HG03558 (cell line): Measurements from ENCODE around the gene CXCL16.
"Not testable (repeated sequence)": the region's sequence is repeated elsewhere in the genome, so short reads cannot be mapped to it uniquely, and the experiment has no call there.

Experiments used
- ATAC-seq: cut with Tn5 transposase; IDR thresholded peaks from one replicate; pipeline ENCODE4 v1.9.1; 2021; ENCODE audit warnings: moderate number of reproducible peaks; ENCODE audit not compliant: unreplicated experiment; ENCODE audit errors: extremely low read depth

Gene CXCL16

GRCh38 chr17:4704574-4704907 lies 35.2 kb downstream of the CXCL16 start:
- not testable (repeated sequence) for ATAC-seq

- no peak for ATAC-seq
Measured at GRCh38 chr17:4703330-4703691, 36.4 kb downstream of the CXCL16 start.

- no peak for ATAC-seq
Measured at GRCh38 chr17:4701116-4701515, 38.6 kb downstream of the CXCL16 start.

GRCh38 chr17:4699401-4700056 lies 40.2 kb downstream of the CXCL16 start:
- ATAC-seq: not testable (repeated sequence)

- ATAC-seq: no peak
Measured at GRCh38 chr17:4696437-4696805, 43.3 kb downstream of the CXCL16 start.

GRCh38 chr17:4693416-4693815 lies 46.3 kb downstream of the CXCL16 start:
- no peak for ATAC-seq

- no peak for ATAC-seq
Measured at GRCh38 chr17:4691686-4692085, 48.0 kb downstream of the CXCL16 start.

GRCh38 chr17:4690745-4691144 lies 49.0 kb downstream of the CXCL16 start:
- ATAC-seq: no peak

GRCh38 chr17:4689872-4690271 lies 49.9 kb downstream of the CXCL16 start:
- ATAC-seq: not testable (repeated sequence)

- ATAC-seq: not testable (repeated sequence)
Measured at GRCh38 chr17:4683739-4684138, 56.0 kb downstream of the CXCL16 start.
